B cell (primary cell): ENCODE results near the gene NHSL2. TPM values are rescaled to one million over a fixed set of nuclear protein-coding genes. Genes with fewer than 3 reads are reported as not detected.

Experiments
- ATAC-seq: fragments of 200-7000 bp; cut with Tn5 transposase; one replicate; pipeline ENCODE4 v1.10.0; 2021; ENCODE audit warnings: low read depth, mild to moderate bottlenecking, moderate number of reproducible peaks, moderate library complexity
- CTCF ChIA-PET: fragments of 350-600 bp; sonication (Branson Sonifier 250); formaldehyde crosslinking; loops from one replicate; lab custom pipeline; 2021; ENCODE audit warnings: antibody characterized with exemption, inconsistent platforms; lab: Charles Lee
- POLR2A ChIA-PET: fragments of 350-600 bp; sonication (Branson Sonifier 250); formaldehyde crosslinking; loops from one replicate; lab custom pipeline; 2021; ENCODE audit warnings: antibody characterized with exemption; lab: Charles Lee
- DNase-seq: peaks from one replicate; pipeline ENCODE4 v3.0.0; 2013
- H2AFZ ChIP-seq: 2 replicates; pipeline ENCODE4 v1.6.1; 2012; ENCODE audit warnings: mild to moderate bottlenecking, low read depth, low read length; ENCODE audit not compliant: insufficient read depth, poor library complexity, severe bottlenecking
- H3K27ac ChIP-seq, 2 donors: 1 replicate in 1 of 2; 2 replicates in 1 of 2; pipeline ENCODE4 v1.5.1; 2012 to 2013; ENCODE audit warnings: low read length in 2 of 2, mild to moderate bottlenecking in 2 of 2, moderate library complexity in 1 of 2
- H3K27me3 ChIP-seq, 4 experiments: fragments of 200-600 bp in 1 of 4; sonication (generic) in 1 of 4; replicated peaks in 1 of 4; 1 replicate in 2 of 4; 2 replicates in 2 of 4; pipeline versions ENCODE4 v1.6.1 to v1.7.0; 2013 to 2016; ENCODE audit warnings: low read length in 3 of 4, mild to moderate bottlenecking in 2 of 4, mixed read lengths in 1 of 4, moderate library complexity in 1 of 4; ENCODE audit not compliant: insufficient read depth in 4 of 4, control insufficient read depth in 3 of 4; ENCODE audit errors: control extremely low read depth in 1 of 4
- H3K36me3 ChIP-seq, 2 experiments: replicated peaks in 1 of 2; 1 replicate in 1 of 2; 2 replicates in 1 of 2; pipeline versions ENCODE4 v1.6.1 to v1.7.1; 2013; ENCODE audit warnings: low read length in 1 of 2; ENCODE audit not compliant: insufficient read depth in 2 of 2, control insufficient read depth in 1 of 2; ENCODE audit errors: control extremely low read depth in 1 of 2, extremely low read depth in 1 of 2
- H3K4me1 ChIP-seq, 2 donors: fragments of 200-600 bp in 1 of 2; sonication (generic) in 1 of 2; 1 replicate in 1 of 2; 2 replicates in 1 of 2; pipeline versions ENCODE4 v1.5.1 to v1.6.1; 2013 to 2017; ENCODE audit warnings: low read length in 2 of 2; ENCODE audit not compliant: control insufficient read depth in 2 of 2, insufficient read depth in 2 of 2
- H3K4me2 ChIP-seq: replicated peaks from 2 replicates; pipeline ENCODE3; 2012; ENCODE audit warnings: mild to moderate bottlenecking, low read depth, low read length; ENCODE audit not compliant: poor library complexity, severe bottlenecking
- H3K4me3 ChIP-seq, 5 experiments: fragments of 200-600 bp in 1 of 5; sonication (generic) in 1 of 5; 1 replicate in 3 of 5; 2 replicates in 2 of 5; pipeline versions ENCODE4 v1.5.1 to v1.7.0; 2011 to 2016; ENCODE audit warnings: low read length in 4 of 5, mild to moderate bottlenecking in 4 of 5, low read depth in 2 of 5, control low read depth in 1 of 5, moderate library complexity in 1 of 5; ENCODE audit not compliant: insufficient read depth in 1 of 5; ENCODE audit errors: control extremely low read depth in 1 of 5, extremely low read depth in 1 of 5
- H3K79me2 ChIP-seq: fragments of 200-600 bp; sonication (generic); one replicate; pipeline ENCODE4 v1.6.0; 2016; ENCODE audit warnings: low read length; ENCODE audit not compliant: control insufficient read depth, insufficient read depth
- H3K9ac ChIP-seq: fragments of 200-600 bp; sonication (generic); 2 replicates; pipeline ENCODE4 v1.6.1; 2017; ENCODE audit warnings: mild to moderate bottlenecking, low read length, moderate library complexity
- H3K9me3 ChIP-seq, 3 donors: one replicate each; pipeline versions ENCODE4 v1.6.1 to v1.7.1; 2013; ENCODE audit warnings: low read length in 2 of 3; ENCODE audit not compliant: control insufficient read depth in 2 of 3, insufficient read depth in 1 of 3; ENCODE audit errors: control extremely low read depth in 1 of 3
- H4K20me1 ChIP-seq: 2 replicates; pipeline ENCODE4 v1.6.0; 2012; ENCODE audit warnings: mild to moderate bottlenecking, low read length; ENCODE audit not compliant: insufficient read depth, control insufficient read depth, poor library complexity, severe bottlenecking
- H3K27ac Mint-ChIP-seq: one replicate; pipeline ENCODE4 v1.8.0; 2021; ENCODE audit warnings: mixed read lengths
- H3K27me3 Mint-ChIP-seq: one replicate; pipeline ENCODE4 v1.8.0; 2021; ENCODE audit warnings: mixed read lengths
- H3K4me1 Mint-ChIP-seq: one replicate; pipeline ENCODE4 v1.8.0; 2021; ENCODE audit warnings: mixed read lengths
- H3K4me3 Mint-ChIP-seq: one replicate; pipeline ENCODE4 v1.8.0; 2021; ENCODE audit warnings: mixed read lengths
- H3K9me3 Mint-ChIP-seq: one replicate; pipeline ENCODE4 v1.8.0; 2022; ENCODE audit warnings: mixed read lengths; ENCODE audit not compliant: insufficient read depth
- CTCF ChIP-seq: fragments of 200-600 bp; IDR thresholded peaks from one replicate; pipeline ENCODE4 v1.8.0; 2022; ENCODE audit warnings: antibody characterized with exemption, mild to moderate bottlenecking
- EZH2 ChIP-seq: IDR thresholded peaks from 2 replicates; pipeline ENCODE4 v1.6.1; 2012; ENCODE audit warnings: borderline replicate concordance, low read depth, mild to moderate bottlenecking, moderate library complexity, low read length; ENCODE audit not compliant: insufficient read depth, poor library complexity, severe bottlenecking
- WGBS: methylation state at CpG from one replicate; pipeline ENCODE4 v1.1.5; 2013; ENCODE audit warnings: missing lambda C conversion rate; ENCODE audit not compliant: insufficient coverage; 5-methylcytosine and 5-hydroxymethylcytosine counted together
- intact Hi-C: fragments of 100-400 bp; cut with micrococcal nuclease; formaldehyde crosslinking; loops from one replicate; pipeline ENCODE4 v1.10.0; 2022
- polyA plus RNA-seq: library from polyadenylated mRNA; depleted of rRNA; stranded (reverse); fragments of >200 nt; gene quantifications from 2 replicates; pipeline ENCODE4 v1.2.3, GENCODE V29; 2012
- small RNA-seq: library from RNA; depleted of rRNA; stranded (forward); fragments of <200 nt; gene quantifications from one replicate; pipeline ENCODE3, GENCODE V24; 2012; ENCODE audit warnings: low replicate concordance, low read depth; ENCODE audit not compliant: insufficient read length
- total RNA-seq, 2 donors: library from RNA; stranded (reverse); fragments of 120-200 nt in 1 of 2; gene quantifications; 1 replicate in 1 of 2; 2 replicates in 1 of 2; pipeline versions ENCODE4 v1.2.3 to v1.2.4, GENCODE V29; 2013 to 2022

Gene NHSL2
- total and polyA plus RNA-seq, 2 donors (not counting 1 experiment from before 2014, with no cell fraction given): 0.16 to 1.7 TPM

GRCh38 chrX:72201836-72202536 lies 291.3 kb downstream of the NHSL2 start:
- ATAC-seq (no peak), DNase-seq (no peak)
- Histone ChIP-seq H3K9me3 (no peaks in the 10 kb centered on the region), H3K27ac (no peak overlapping the region), H2AFZ (no peak overlapping the region), H3K4me1 (no peaks in the 10 kb centered on the region), H3K9ac (no peak overlapping the region), H3K27me3 (no peaks in the 10 kb centered on the region), H4K20me1 (no peaks in the 10 kb centered on the region), H3K4me2 (no peak overlapping the region), H3K36me3 (peaks cover 0 to 12% of the 10 kb centered on the region in 2 experiments), H3K79me2 (no peaks in the 10 kb centered on the region), H3K4me3 (no peak overlapping the region)
- H3K4me1 Mint-ChIP-seq: no peaks in the 10 kb centered on the region
- TF ChIP-seq EZH2 (no peak), CTCF (no peak)
- POLR2A ChIA-PET: no interaction called here
- no peak overlapping the region for H3K4me3 Mint-ChIP-seq
- H3K9me3 Mint-ChIP-seq: no peaks in the 10 kb centered on the region
- WGBS: no CpG with 5 or more reads among the region's 7 CpGs
- H3K27me3 Mint-ChIP-seq: no peaks in the 10 kb centered on the region
- CTCF ChIA-PET: no interaction called here
- intact Hi-C loops: no loop called here
- H3K27ac Mint-ChIP-seq: no peak overlapping the region

Small RNAs within 50 kb of the gene (small RNA-seq; reads per million reads assigned to genes)
- not detected for gene RNU6-1078P

Other genes with a start within 250 kb of the NHSL2 start
- not detected in 2 replicates for gene CXorf49, start 192.6 kb upstream of the NHSL2 start, total RNA-seq
- gene CXorf49, start 192.6 kb upstream of the NHSL2 start, polyA plus RNA-seq: not detected in 2 replicates
- gene CXorf49B, start 147.5 kb upstream of the NHSL2 start, total RNA-seq: not detected in 2 replicates
- not detected in 2 replicates for gene CXorf49B, start 147.5 kb upstream of the NHSL2 start, polyA plus RNA-seq
- gene RTL5, start 221.1 kb downstream of the NHSL2 start, total RNA-seq: 21.0 and 22.4 TPM in 2 replicates
- 1.0 and 1.1 TPM in 2 replicates for gene RTL5, start 221.1 kb downstream of the NHSL2 start, polyA plus RNA-seq